Liver (tissue), 9 donors: ENCODE results near the gene DAP3. TPM values are rescaled to one million over a fixed set of nuclear protein-coding genes. Genes with fewer than 3 reads are reported as not detected.
"Not testable (repeated sequence)": the region's sequence is repeated elsewhere in the genome, so short reads cannot be mapped to it uniquely, and the experiment has no call there.

Experiments
- DNase-seq: peaks from one replicate; pipeline ENCODE4 v3.0.0-alpha.2; 2017; ENCODE audit warnings: low spot score
- H3K27ac ChIP-seq, 2 donors: one replicate each; pipeline ENCODE4 v1.7.0; 2013; ENCODE audit warnings: inconsistent platforms in 2 of 2, low read length in 2 of 2, control low read depth in 1 of 2, low read depth in 1 of 2, mild to moderate bottlenecking in 1 of 2
- H3K27me3 ChIP-seq, 4 donors: one replicate each; pipeline versions ENCODE4 v1.6.1 to v1.7.0; 2013; ENCODE audit warnings: low read length in 3 of 4, inconsistent platforms in 1 of 4, mild to moderate bottlenecking in 1 of 4, moderate library complexity in 1 of 4; ENCODE audit not compliant: control insufficient read depth in 4 of 4, insufficient read depth in 4 of 4
- H3K36me3 ChIP-seq, 4 donors: one replicate each; pipeline versions ENCODE4 v1.6.1 to v1.7.0; 2013; ENCODE audit warnings: low read length in 3 of 4, mild to moderate bottlenecking in 3 of 4, low read depth in 1 of 4, moderate library complexity in 1 of 4; ENCODE audit not compliant: control insufficient read depth in 4 of 4, insufficient read depth in 3 of 4
- H3K4me1 ChIP-seq, 4 donors: one replicate each; pipeline versions ENCODE4 v1.6.1 to v1.7.0; 2013; ENCODE audit warnings: low read length in 3 of 4, mild to moderate bottlenecking in 3 of 4, moderate library complexity in 1 of 4; ENCODE audit not compliant: control insufficient read depth in 4 of 4, insufficient read depth in 4 of 4
- H3K4me3 ChIP-seq, 3 donors: one replicate each; pipeline versions ENCODE4 v1.6.1 to v1.7.0; 2013; ENCODE audit warnings: low read length in 3 of 3, control low read depth in 1 of 3, low read depth in 1 of 3, mild to moderate bottlenecking in 1 of 3
- H3K9ac ChIP-seq, 2 donors: one replicate each; pipeline ENCODE4 v1.7.0; 2013; ENCODE audit warnings: low read length in 2 of 2, mild to moderate bottlenecking in 2 of 2, moderate library complexity in 2 of 2, control low read depth in 1 of 2, low read depth in 1 of 2
- H3K9me3 ChIP-seq, 4 donors: one replicate each; pipeline versions ENCODE4 v1.6.1 to v1.7.0; 2013; ENCODE audit warnings: low read length in 3 of 4; ENCODE audit not compliant: control insufficient read depth in 4 of 4
- CTCF ChIP-seq: fragments of 150-350 bp; IDR thresholded peaks from 2 replicates; pipeline ENCODE4 v1.5.1; 2017; ENCODE audit warnings: improper control_type of control experiment, low read depth, low read length; ENCODE audit not compliant: missing input control
- FOXA1 ChIP-seq: IDR thresholded peaks from 2 replicates; pipeline ENCODE4 v1.6.1; 2016; ENCODE audit warnings: antibody characterized with exemption
- FOXA2 ChIP-seq: IDR thresholded peaks from 2 replicates; pipeline ENCODE4 v1.6.1; 2016; ENCODE audit warnings: antibody characterized with exemption
- GABPA ChIP-seq, 2 donors: IDR thresholded peaks in 1 of 2; conservative IDR thresholded peaks in 1 of 2; 2 replicates each; pipeline ENCODE4 v1.6.1; 2016; ENCODE audit warnings: antibody characterized with exemption in 2 of 2, mild to moderate bottlenecking in 1 of 2, moderate library complexity in 1 of 2
- HNF4A ChIP-seq, 2 donors: conservative IDR thresholded peaks; 2 replicates each; pipeline ENCODE4 v1.6.1; 2016; ENCODE audit warnings: antibody characterized with exemption in 2 of 2, mild to moderate bottlenecking in 2 of 2
- HNF4G ChIP-seq: IDR thresholded peaks from 2 replicates; pipeline ENCODE4 v1.6.1; 2016; ENCODE audit warnings: antibody characterized with exemption
- JUND ChIP-seq, 2 donors: IDR thresholded peaks; 2 replicates each; pipeline ENCODE4 v1.6.1; 2016; ENCODE audit warnings: antibody characterized with exemption in 2 of 2
- MAX ChIP-seq: IDR thresholded peaks from 2 replicates; pipeline ENCODE4 v1.6.1; 2016; ENCODE audit warnings: antibody characterized with exemption
- NR2F2 ChIP-seq: IDR thresholded peaks from 2 replicates; pipeline ENCODE4 v1.6.1; 2016; ENCODE audit warnings: antibody characterized with exemption
- REST ChIP-seq: IDR thresholded peaks from 2 replicates; pipeline ENCODE4 v1.6.1; 2016; ENCODE audit warnings: antibody characterized with exemption, mild to moderate bottlenecking
- RXRA ChIP-seq, 2 donors: IDR thresholded peaks; 2 replicates each; pipeline ENCODE4 v1.6.1; 2017 to 2018; ENCODE audit warnings: antibody characterized with exemption in 2 of 2, mild to moderate bottlenecking in 1 of 2
- SP1 ChIP-seq: IDR thresholded peaks from 2 replicates; pipeline ENCODE4 v1.6.1; 2018; ENCODE audit warnings: antibody characterized with exemption, mild to moderate bottlenecking
- TAF1 ChIP-seq: conservative IDR thresholded peaks from 2 replicates; pipeline ENCODE4 v1.6.1; 2016; ENCODE audit warnings: antibody characterized with exemption, mild to moderate bottlenecking
- YY1 ChIP-seq: IDR thresholded peaks from 2 replicates; pipeline ENCODE4 v1.6.1; 2016; ENCODE audit warnings: antibody characterized with exemption, mild to moderate bottlenecking
- WGBS: extraction: QIAGEN DNeasy Blood & Tissue Kit; methylation state at CpG from one replicate; pipeline ENCODE4 v1.1.7; 2013; 5-methylcytosine and 5-hydroxymethylcytosine counted together
- polyA plus RNA-seq, 2 donors: library from polyadenylated mRNA; stranded (reverse) in 1 of 2; unstranded in 1 of 2; fragments of 200-250 nt in 1 of 2; fragments of >200 nt in 1 of 2; fragmentation: Nextera tagmentation in 1 of 2; extraction: Ambion mirVana in 1 of 2; gene quantifications; one replicate each; pipeline versions ENCODE4 v1.2.1 to v1.2.3, GENCODE V29; 2013 to 2015
- total RNA-seq, 2 donors: library from RNA; depleted of rRNA; stranded (reverse); fragments of >200 nt; gene quantifications; one replicate each; pipeline ENCODE4 v1.2.3, GENCODE V29; 2014
- TF ChIP-seq, protein P1 (sequence below): IDR thresholded peaks from 2 replicates; pipeline ENCODE4 v1.6.1; 2016; ENCODE audit warnings: antibody characterized with exemption
- TF ChIP-seq, protein P2 (sequence below): IDR thresholded peaks from 2 replicates; pipeline ENCODE4 v1.6.1; 2016; ENCODE audit warnings: antibody characterized with exemption
- donor health status: healthy.
- donor health status: healthy.
- donor health status: healthy.
- donor health status: healthy.
- donor health status: healthy.

The DAP3 gene
- total and polyA plus RNA-seq, 4 donors, result 43.1 to 59.3 (median 57.3) TPM

- TF ChIP-seq YY1 (no peak), JUND (IDR thresholded peaks at IDR 0.05) (no peak)
Measured at GRCh38 chr1:155671750-155672149, 17.1 kb upstream of the DAP3 start (continued).

GRCh38 chr1:155673003-155673402 lies 15.9 kb upstream of the DAP3 start:
- Histone ChIP-seq H3K4me3 (no peak overlapping the region), H3K36me3 (peaks cover 11 to 74% (median 56%) of the 10 kb centered on the region in 4 donors), H3K27ac (no peak overlapping the region), H3K9ac (no peak overlapping the region), H3K4me1 (peaks cover 0 to 11% (median 2%) of the 10 kb centered on the region in 4 donors), H3K27me3 (no peaks in the 10 kb centered on the region), H3K9me3 (no peaks in the 10 kb centered on the region)
- TF ChIP-seq JUND (IDR thresholded peaks at IDR 0.05) (no peak), FOXA1 (no peak), REST (no peak), SP1 (no peak), FOXA2 (no peak), MAX (no peak), RXRA (IDR thresholded peaks at IDR 0.05) (no peak), TAF1 (no peak), GABPA (IDR thresholded peaks at IDR 0.05 in 1 of 2, conservative IDR thresholded peaks at IDR 0.05 in 1 of 2) (no peak), HNF4G (no peak)
- TF ChIP-seq, protein P1, sequence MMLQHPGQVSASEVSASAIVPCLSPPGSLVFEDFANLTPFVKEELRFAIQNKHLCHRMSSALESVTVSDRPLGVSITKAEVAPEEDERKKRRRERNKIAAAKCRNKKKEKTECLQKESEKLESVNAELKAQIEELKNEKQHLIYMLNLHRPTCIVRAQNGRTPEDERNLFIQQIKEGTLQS, result no peak
- DNase-seq, result no peak
- WGBS, result 96% methylated on average over 6 of the region's 6 CpGs

GRCh38 chr1:155678027-155678426 lies 10.9 kb upstream of the DAP3 start:
- Histone ChIP-seq H3K9ac (no peak overlapping the region), H3K27ac (no peak overlapping the region), H3K36me3 (peaks cover 6 to 57% (median 46%) of the 10 kb centered on the region in 4 donors), H3K4me1 (peaks cover 0 to 3% (median under 1%) of the 10 kb centered on the region in 4 donors), H3K9me3 (no peaks in the 10 kb centered on the region), H3K4me3 (no peak overlapping the region), H3K27me3 (no peaks in the 10 kb centered on the region)
- no peak for DNase-seq
- 91% methylated on average over 4 of the region's 4 CpGs for WGBS
- TF ChIP-seq NR2F2 (no peak), HNF4G (no peak), GABPA (IDR thresholded peaks at IDR 0.05 in 1 of 2, conservative IDR thresholded peaks at IDR 0.05 in 1 of 2) (no peak), HNF4A (conservative IDR thresholded peaks at IDR 0.05) (no peak), CTCF (no peak), RXRA (IDR thresholded peaks at IDR 0.05) (no peak)
- TF ChIP-seq, protein P2, sequence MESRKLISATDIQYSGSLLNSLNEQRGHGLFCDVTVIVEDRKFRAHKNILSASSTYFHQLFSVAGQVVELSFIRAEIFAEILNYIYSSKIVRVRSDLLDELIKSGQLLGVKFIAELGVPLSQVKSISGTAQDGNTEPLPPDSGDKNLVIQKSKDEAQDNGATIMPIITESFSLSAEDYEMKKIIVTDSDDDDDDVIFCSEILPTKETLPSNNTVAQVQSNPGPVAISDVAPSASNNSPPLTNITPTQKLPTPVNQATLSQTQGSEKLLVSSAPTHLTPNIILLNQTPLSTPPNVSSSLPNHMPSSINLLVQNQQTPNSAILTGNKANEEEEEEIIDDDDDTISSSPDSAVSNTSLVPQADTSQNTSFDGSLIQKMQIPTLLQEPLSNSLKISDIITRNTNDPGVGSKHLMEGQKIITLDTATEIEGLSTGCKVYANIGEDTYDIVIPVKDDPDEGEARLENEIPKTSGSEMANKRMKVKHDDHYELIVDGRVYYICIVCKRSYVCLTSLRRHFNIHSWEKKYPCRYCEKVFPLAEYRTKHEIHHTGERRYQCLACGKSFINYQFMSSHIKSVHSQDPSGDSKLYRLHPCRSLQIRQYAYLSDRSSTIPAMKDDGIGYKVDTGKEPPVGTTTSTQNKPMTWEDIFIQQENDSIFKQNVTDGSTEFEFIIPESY, result no peak
- TF ChIP-seq, protein P1, result no peak

- not testable (repeated sequence) for DNase-seq, H3K4me3 ChIP-seq, H3K4me1 ChIP-seq, H3K27me3 ChIP-seq, H3K9ac ChIP-seq, H3K27ac ChIP-seq, H3K9me3 ChIP-seq
- WGBS, result 100% methylated on average over 1 of the region's 1 CpG
- peaks cover 6 to 51% (median 43%) of the 10 kb centered on the region in 4 donors for H3K36me3 ChIP-seq
Measured at GRCh38 chr1:155678992-155679391, 9.9 kb upstream of the DAP3 start.
